ENCODE measurements around the gene CTTNBP2NL.

GRCh38 chr1:112402682-112403643 is 6.9 kb downstream of the CTTNBP2NL start:
- TF ChIP-seq, protein P1, sequence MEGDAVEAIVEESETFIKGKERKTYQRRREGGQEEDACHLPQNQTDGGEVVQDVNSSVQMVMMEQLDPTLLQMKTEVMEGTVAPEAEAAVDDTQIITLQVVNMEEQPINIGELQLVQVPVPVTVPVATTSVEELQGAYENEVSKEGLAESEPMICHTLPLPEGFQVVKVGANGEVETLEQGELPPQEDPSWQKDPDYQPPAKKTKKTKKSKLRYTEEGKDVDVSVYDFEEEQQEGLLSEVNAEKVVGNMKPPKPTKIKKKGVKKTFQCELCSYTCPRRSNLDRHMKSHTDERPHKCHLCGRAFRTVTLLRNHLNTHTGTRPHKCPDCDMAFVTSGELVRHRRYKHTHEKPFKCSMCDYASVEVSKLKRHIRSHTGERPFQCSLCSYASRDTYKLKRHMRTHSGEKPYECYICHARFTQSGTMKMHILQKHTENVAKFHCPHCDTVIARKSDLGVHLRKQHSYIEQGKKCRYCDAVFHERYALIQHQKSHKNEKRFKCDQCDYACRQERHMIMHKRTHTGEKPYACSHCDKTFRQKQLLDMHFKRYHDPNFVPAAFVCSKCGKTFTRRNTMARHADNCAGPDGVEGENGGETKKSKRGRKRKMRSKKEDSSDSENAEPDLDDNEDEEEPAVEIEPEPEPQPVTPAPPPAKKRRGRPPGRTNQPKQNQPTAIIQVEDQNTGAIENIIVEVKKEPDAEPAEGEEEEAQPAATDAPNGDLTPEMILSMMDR (conservative IDR thresholded peaks at IDR 0.05), result no peak
- no peak for TF ChIP-seq EZH2 (IDR thresholded peaks at IDR 0.05; ENCODE audit: low read depth)

All from PC-9 (cell line).